Suprapubic skin (tissue), 4 donors: Measurements from ENCODE around the gene ATL1.

Experiments
- EP300 ChIP-seq: sonication (generic); formaldehyde crosslinking; IDR thresholded peaks from one replicate; pipeline ENCODE4 v1.6.1; 2017; ENCODE audit warnings: antibody characterized with exemption
- POLR2A ChIP-seq, 2 donors: fragments of 450-650 bp; IDR thresholded peaks; one replicate each; pipeline ENCODE4 v1.6.1; 2017; ENCODE audit warnings: antibody characterized with exemption in 2 of 2, mild to moderate bottlenecking in 2 of 2, moderate library complexity in 2 of 2
- POLR2AphosphoS5 ChIP-seq, 3 donors: sonication (generic); formaldehyde crosslinking; IDR thresholded peaks; one replicate each; pipeline ENCODE4 v1.6.1; 2017; ENCODE audit warnings: antibody characterized with exemption in 3 of 3
- TF ChIP-seq, protein P1 (sequence below), 2 donors: fragments of 200-600 bp in 1 of 2; fragments of 450-650 bp in 1 of 2; sonication (generic) in 1 of 2; IDR thresholded peaks; one replicate each; pipeline ENCODE4 v1.5.1; 2016 to 2019; ENCODE audit warnings: antibody characterized with exemption in 2 of 2, mild to moderate bottlenecking in 1 of 2, moderate library complexity in 1 of 2

DNA sequence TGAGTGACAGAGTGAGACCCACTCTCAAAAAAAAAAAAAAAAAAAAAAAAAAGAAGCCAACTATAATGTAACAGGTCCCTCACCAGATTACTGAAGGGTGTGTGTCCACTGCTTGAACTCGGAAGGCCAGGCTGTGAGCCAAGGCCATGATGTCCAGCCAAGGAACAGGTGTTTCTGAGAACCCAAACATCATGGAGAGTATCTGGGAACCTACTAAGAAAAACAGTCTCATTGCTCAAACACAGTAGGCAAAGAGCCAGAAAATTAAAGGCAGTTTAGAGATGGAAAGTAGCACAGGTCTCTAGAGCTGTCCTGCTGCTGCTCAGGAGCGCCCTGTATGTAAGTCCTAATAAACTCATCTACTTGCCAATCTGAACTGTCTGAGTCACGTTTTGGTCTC lies 15.0 kb upstream of the ATL1 start:
- TF ChIP-seq POLR2A (IDR thresholded peaks at IDR 0.05), result no peak
- TF ChIP-seq, protein P1, sequence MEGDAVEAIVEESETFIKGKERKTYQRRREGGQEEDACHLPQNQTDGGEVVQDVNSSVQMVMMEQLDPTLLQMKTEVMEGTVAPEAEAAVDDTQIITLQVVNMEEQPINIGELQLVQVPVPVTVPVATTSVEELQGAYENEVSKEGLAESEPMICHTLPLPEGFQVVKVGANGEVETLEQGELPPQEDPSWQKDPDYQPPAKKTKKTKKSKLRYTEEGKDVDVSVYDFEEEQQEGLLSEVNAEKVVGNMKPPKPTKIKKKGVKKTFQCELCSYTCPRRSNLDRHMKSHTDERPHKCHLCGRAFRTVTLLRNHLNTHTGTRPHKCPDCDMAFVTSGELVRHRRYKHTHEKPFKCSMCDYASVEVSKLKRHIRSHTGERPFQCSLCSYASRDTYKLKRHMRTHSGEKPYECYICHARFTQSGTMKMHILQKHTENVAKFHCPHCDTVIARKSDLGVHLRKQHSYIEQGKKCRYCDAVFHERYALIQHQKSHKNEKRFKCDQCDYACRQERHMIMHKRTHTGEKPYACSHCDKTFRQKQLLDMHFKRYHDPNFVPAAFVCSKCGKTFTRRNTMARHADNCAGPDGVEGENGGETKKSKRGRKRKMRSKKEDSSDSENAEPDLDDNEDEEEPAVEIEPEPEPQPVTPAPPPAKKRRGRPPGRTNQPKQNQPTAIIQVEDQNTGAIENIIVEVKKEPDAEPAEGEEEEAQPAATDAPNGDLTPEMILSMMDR (IDR thresholded peaks at IDR 0.05), result no peak
- TF ChIP-seq POLR2AphosphoS5 (IDR thresholded peaks at IDR 0.05), result no peak
- no peak for TF ChIP-seq EP300
